GM23248 (cell line): ENCODE data around the gene LCE7A.

Source experiments
- EZH2 ChIP-seq: fragments of 200-600 bp; sonication (generic); IDR thresholded peaks from 2 replicates; pipeline ENCODE4 v1.6.1; 2018; ENCODE audit warnings: antibody characterized with exemption, mild to moderate bottlenecking; ENCODE audit not compliant: insufficient read depth, poor library complexity, severe bottlenecking
- EZH2phosphoT487 ChIP-seq: fragments of 200-600 bp; sonication (generic); IDR thresholded peaks from 2 replicates; pipeline ENCODE4 v1.6.1; 2018; ENCODE audit warnings: antibody characterized with exemption, moderate library complexity, mild to moderate bottlenecking, low read depth; ENCODE audit not compliant: insufficient read depth

GRCh38 chr1:152884085-152884484 is 24.3 kb downstream of the LCE7A start:
- TF ChIP-seq EZH2 (no peak), EZH2phosphoT487 (no peak)
